Fibroblast of the aortic adventitia (primary cell): ENCODE results near the gene MUCL3. TPM values are rescaled to one million over a fixed set of nuclear protein-coding genes. Genes with fewer than 3 reads are reported as not detected.

Source experiments
- DNase-seq: peaks from one replicate; pipeline ENCODE4 v3.0.0-alpha.2; 2010; ENCODE audit warnings: low read depth
- H3K4me3 ChIP-seq: 2 replicates; pipeline ENCODE4 v1.5.1; 2011; ENCODE audit warnings: low read depth, mild to moderate bottlenecking, control low read depth, low read length, moderate library complexity
- CTCF ChIP-seq: IDR thresholded peaks from 2 replicates; pipeline ENCODE4 v1.5.1; 2011; ENCODE audit warnings: mild to moderate bottlenecking, low read length, control low read depth, inconsistent platforms; ENCODE audit not compliant: insufficient read depth
- small RNA-seq: library from RNA; depleted of rRNA; stranded (forward); fragments of <200 nt; gene quantifications from one replicate; pipeline ENCODE3, GENCODE V24; 2012
- total RNA-seq: library from RNA; depleted of rRNA; stranded (reverse); fragments of >200 nt; gene quantifications from 2 replicates; pipeline ENCODE4 v1.2.3, GENCODE V29; 2012; ENCODE audit warnings: low replicate concordance

MUCL3 gene
- total RNA-seq, 1 donor, result under 0.01 TPM

GRCh38 chr6:31001281-31001888 lies 60.6 kb downstream of the MUCL3 start:
- DNase-seq, result no peak
- no peak overlapping the region for H3K4me3 ChIP-seq
- TF ChIP-seq CTCF, result no peak

GRCh38 chr6:31002471-31002870 lies 61.7 kb downstream of the MUCL3 start:
- no peak overlapping the region for H3K4me3 ChIP-seq
- TF ChIP-seq CTCF, result no peak
- DNase-seq, result no peak

Small RNA genes within 50 kb of the gene (small RNA-seq; reads per million reads assigned to genes)
- not detected for gene RF00019

Other genes starting within 250 kb of the MUCL3 start
- 0.82 and 9.9 TPM in 2 replicates for gene NRM, start 250.0 kb upstream of the MUCL3 start, total RNA-seq
- 3.7 and 12.1 TPM in 2 replicates for gene MDC1, start 223.7 kb upstream of the MUCL3 start, total RNA-seq
- gene TUBB, start 220.6 kb upstream of the MUCL3 start, total RNA-seq, result 120 and 996 TPM in 2 replicates
- gene FLOT1, start 198.3 kb upstream of the MUCL3 start, total RNA-seq, result 77.8 and 109 TPM in 2 replicates
- gene IER3, start 196.4 kb upstream of the MUCL3 start, total RNA-seq, result 23.8 and 26.7 TPM in 2 replicates
- gene DDR1, start 56.5 kb upstream of the MUCL3 start, total RNA-seq, result 7.7 and 41.9 TPM in 2 replicates
- gene GTF2H4, start 32.8 kb upstream of the MUCL3 start, total RNA-seq, result 3.8 and 12.7 TPM in 2 replicates
- 15.6 and 18.5 TPM in 2 replicates for gene VARS2, start 26.7 kb upstream of the MUCL3 start, total RNA-seq
- gene SFTA2, start 8.8 kb upstream of the MUCL3 start, total RNA-seq, result not detected in 2 replicates
- not detected in 2 replicates for gene MUC21, start 42.7 kb downstream of the MUCL3 start, total RNA-seq
- not detected in 2 replicates for gene MUC22, start 69.5 kb downstream of the MUCL3 start, total RNA-seq
- gene C6orf15, start 171.6 kb downstream of the MUCL3 start, total RNA-seq, result not detected in 2 replicates
- gene PSORS1C1, start 173.8 kb downstream of the MUCL3 start, total RNA-seq, result 1.2 and 7.0 TPM in 2 replicates
- not detected in 2 replicates for gene CDSN, start 179.5 kb downstream of the MUCL3 start, total RNA-seq
- gene PSORS1C2, start 198.1 kb downstream of the MUCL3 start, total RNA-seq, result not detected in 2 replicates
- 21.1 and 42.0 TPM in 2 replicates for gene CCHCR1, start 216.8 kb downstream of the MUCL3 start, total RNA-seq
- 4.2 and 46.3 TPM in 2 replicates for gene TCF19, start 217.6 kb downstream of the MUCL3 start, total RNA-seq
- not detected in 2 replicates for gene POU5F1, start 229.7 kb downstream of the MUCL3 start, total RNA-seq